Fibroblast of the aortic adventitia (primary cell): Measurements from ENCODE around the gene SFTPA1. TPM values are rescaled to one million over a fixed set of nuclear protein-coding genes. Genes with fewer than 3 reads are reported as not detected.
"Not testable (repeated sequence)": the region's sequence is repeated elsewhere in the genome, so short reads cannot be mapped to it uniquely, and the experiment has no call there.

Experiments
- DNase-seq: peaks from one replicate; pipeline ENCODE4 v3.0.0-alpha.2; 2010; ENCODE audit warnings: low read depth
- H3K4me3 ChIP-seq: 2 replicates; pipeline ENCODE4 v1.5.1; 2011; ENCODE audit warnings: low read depth, mild to moderate bottlenecking, control low read depth, low read length, moderate library complexity
- total RNA-seq: library from RNA; depleted of rRNA; stranded (reverse); fragments of >200 nt; gene quantifications from 2 replicates; pipeline ENCODE4 v1.2.3, GENCODE V29; 2012; ENCODE audit warnings: low replicate concordance
- TF ChIP-seq, protein P1 (sequence below): IDR thresholded peaks from 2 replicates; pipeline ENCODE4 v1.5.1; 2011; ENCODE audit warnings: mild to moderate bottlenecking, low read length, control low read depth, inconsistent platforms; ENCODE audit not compliant: insufficient read depth

The SFTPA1 gene
- total RNA-seq, 1 donor, result not detected

DNA sequence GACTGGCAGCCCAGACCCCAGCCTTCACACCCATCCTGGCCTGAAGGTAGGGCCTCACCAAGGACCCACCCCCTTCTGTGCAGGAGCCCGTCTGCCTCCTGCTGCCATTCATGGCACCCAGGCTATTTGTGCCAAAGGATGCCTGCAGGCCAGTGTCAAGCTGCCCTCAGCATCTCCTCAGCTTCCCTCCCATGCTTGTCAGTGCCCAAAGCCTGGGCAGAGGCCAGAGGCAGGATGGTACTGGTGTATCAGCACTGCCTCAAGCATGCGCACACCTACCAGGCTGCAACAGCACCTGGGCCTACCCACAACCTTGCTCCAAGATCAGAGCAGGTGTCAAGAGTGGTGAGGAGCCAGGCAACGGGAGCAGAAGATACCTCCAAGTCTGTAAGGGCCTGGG, 27.6 kb downstream of the SFTPA1 start:
- TF ChIP-seq, protein P1, sequence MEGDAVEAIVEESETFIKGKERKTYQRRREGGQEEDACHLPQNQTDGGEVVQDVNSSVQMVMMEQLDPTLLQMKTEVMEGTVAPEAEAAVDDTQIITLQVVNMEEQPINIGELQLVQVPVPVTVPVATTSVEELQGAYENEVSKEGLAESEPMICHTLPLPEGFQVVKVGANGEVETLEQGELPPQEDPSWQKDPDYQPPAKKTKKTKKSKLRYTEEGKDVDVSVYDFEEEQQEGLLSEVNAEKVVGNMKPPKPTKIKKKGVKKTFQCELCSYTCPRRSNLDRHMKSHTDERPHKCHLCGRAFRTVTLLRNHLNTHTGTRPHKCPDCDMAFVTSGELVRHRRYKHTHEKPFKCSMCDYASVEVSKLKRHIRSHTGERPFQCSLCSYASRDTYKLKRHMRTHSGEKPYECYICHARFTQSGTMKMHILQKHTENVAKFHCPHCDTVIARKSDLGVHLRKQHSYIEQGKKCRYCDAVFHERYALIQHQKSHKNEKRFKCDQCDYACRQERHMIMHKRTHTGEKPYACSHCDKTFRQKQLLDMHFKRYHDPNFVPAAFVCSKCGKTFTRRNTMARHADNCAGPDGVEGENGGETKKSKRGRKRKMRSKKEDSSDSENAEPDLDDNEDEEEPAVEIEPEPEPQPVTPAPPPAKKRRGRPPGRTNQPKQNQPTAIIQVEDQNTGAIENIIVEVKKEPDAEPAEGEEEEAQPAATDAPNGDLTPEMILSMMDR, result no peak
- no peak overlapping the region for H3K4me3 ChIP-seq
- no peak for DNase-seq

DNA sequence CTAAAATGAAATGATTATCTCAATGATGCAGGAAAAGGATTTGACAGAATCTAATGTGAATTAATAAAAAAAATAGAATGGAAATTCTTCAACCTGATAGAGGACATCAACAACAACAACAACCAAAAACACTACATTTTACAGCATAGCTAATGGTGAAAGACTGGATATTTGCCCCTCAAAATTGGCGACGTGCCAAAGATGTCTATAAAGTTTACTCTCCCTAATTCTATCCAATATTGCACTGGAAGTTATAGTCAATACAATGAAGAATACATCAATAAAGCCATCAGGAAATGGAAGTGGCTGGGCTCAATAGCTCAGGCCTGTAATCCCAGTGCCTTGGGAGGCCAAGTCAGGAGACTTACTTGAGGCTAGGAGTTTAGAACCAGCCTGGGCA, 42.0 kb downstream of the SFTPA1 start:
- DNase-seq, H3K4me3 ChIP-seq: not testable (repeated sequence)

DNA sequence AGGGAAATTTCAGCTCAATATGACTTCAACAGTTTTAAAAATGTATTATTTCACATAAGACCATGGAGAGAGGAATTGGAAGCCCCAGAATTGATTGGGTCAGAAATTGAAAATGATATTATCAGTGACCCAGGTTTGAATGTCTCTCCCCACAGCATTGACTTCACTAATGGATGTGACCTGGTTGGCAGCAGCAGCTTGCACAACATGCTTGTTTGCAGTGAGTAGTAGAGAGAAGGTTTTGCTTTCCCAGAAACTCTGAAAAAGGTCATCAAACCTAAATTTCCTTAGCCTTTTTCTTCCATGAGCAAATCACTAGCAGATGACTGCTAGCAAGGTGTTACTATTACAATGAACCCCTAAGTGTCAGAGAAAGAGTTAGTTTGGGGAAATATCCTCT, 52.5 kb downstream of the SFTPA1 start:
- not testable (repeated sequence) for DNase-seq, H3K4me3 ChIP-seq

DNA sequence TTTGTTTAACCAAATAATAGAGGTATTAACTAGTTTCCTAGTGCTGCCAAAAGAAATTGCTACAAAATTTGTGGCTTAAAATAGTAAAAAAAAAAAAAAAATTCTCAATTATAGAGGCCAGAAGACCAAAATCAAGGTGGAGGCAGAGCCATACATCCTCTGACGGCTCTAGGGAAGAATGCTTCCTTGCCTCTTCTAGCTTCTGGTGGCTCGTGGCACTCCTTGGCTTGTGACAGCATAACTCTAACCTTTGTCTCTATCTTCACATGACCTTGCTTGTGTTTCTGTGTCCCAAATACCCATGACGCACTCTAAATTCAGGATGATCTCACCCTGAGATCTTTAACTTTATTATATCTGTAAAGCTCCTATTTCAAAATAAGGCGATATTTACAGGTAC, 53.9 kb downstream of the SFTPA1 start:
- DNase-seq, H3K4me3 ChIP-seq: not testable (repeated sequence)

Other genes starting within 250 kb of the SFTPA1 start
- 38.8 and 56.0 TPM in 2 replicates for gene ZCCHC24, start 165.3 kb upstream of the SFTPA1 start, total RNA-seq
- gene EIF5AL1, start 98.4 kb upstream of the SFTPA1 start, total RNA-seq, result 1.5 TPM in 1 of 2 replicates, not detected in the other
- not detected in 2 replicates for gene SFTPA2, start 50.5 kb upstream of the SFTPA1 start, total RNA-seq
- 0.09 TPM in 1 of 2 replicates, not detected in the other for gene NUTM2B, start 92.3 kb downstream of the SFTPA1 start, total RNA-seq
- under 0.01 TPM in 1 of 2 replicates, not detected in the other for gene NUTM2E, start 215.8 kb downstream of the SFTPA1 start, total RNA-seq